ENCODE data around the gene SLC25A39. TPM values are rescaled to one million over a fixed set of nuclear protein-coding genes. Genes with fewer than 3 reads are reported as not detected.
A peak's percentile ranks its signal among the peaks of the same experiment; 100 is the strongest.
"Not testable (repeated sequence)": the region's sequence is repeated elsewhere in the genome, so short reads cannot be mapped to it uniquely, and the experiment has no call there.

The SLC25A39 gene
- 100 to 1,000 TPM in 1 of 5 donors, 10 to 100 TPM in 4; 53.0 to 104 (median 78.8) TPM for polyA plus RNA-seq (ENCODE audit: insufficient read depth in 1 of 5, insufficient read length in 5 of 5, low replicate concordance in 1 of 5)
- long read RNA-seq, donor 1, transcript SLC25A39-202 (12 exons, 1,565 nt), result minor isoform, 9 of 138 reads
- long read RNA-seq, donor 1, transcript SLC25A39-201 (12 exons, 1,607 nt), result major isoform, 31 of 138 reads
- long read RNA-seq, donor 1, partial matches to known transcripts, result 95 of 138 reads
- long read RNA-seq, donor 1, other reads (novel, unspliced or antisense), result 0 of 138 reads
- long read RNA-seq, donor 2, transcript SLC25A39-201 (12 exons, 1,607 nt), result major isoform, 17 of 22 reads
- long read RNA-seq, donor 2, partial matches to known transcripts, result 0 of 22 reads
- long read RNA-seq, donor 2, other reads (novel, unspliced or antisense), result 0 of 22 reads
- long read RNA-seq, donor 3, transcript SLC25A39-201 (12 exons, 1,607 nt), result major isoform, 23 of 29 reads
- long read RNA-seq, donor 3, partial matches to known transcripts, result 0 of 29 reads
- long read RNA-seq, donor 3, other reads (novel, unspliced or antisense), result 0 of 29 reads
- long read RNA-seq, donor 4, transcript SLC25A39-201 (12 exons, 1,607 nt), result major isoform, 16 of 18 reads
- long read RNA-seq, donor 4, partial matches to known transcripts, result 0 of 18 reads
- long read RNA-seq, donor 4, other reads (novel, unspliced or antisense), result 0 of 18 reads
- long read RNA-seq, donor 5, transcript SLC25A39-202 (12 exons, 1,565 nt), result minor isoform, 6 of 46 reads
- long read RNA-seq, donor 5, transcript SLC25A39-201 (12 exons, 1,607 nt), result major isoform, 30 of 46 reads
- long read RNA-seq, donor 5, partial matches to known transcripts, result 6 of 46 reads
- long read RNA-seq, donor 5, other reads (novel, unspliced or antisense), result 0 of 46 reads
- long read RNA-seq, donor 6, transcript SLC25A39-201 (12 exons, 1,607 nt), result major isoform, 21 of 39 reads
- long read RNA-seq, donor 6, transcript SLC25A39-202 (12 exons, 1,565 nt), result minor isoform, 6 of 39 reads
- long read RNA-seq, donor 6, partial matches to known transcripts, result 6 of 39 reads
- long read RNA-seq, donor 6, other reads (novel, unspliced or antisense), result 0 of 39 reads
- long read RNA-seq, donor 7, transcript SLC25A39-201 (12 exons, 1,607 nt), result major isoform, 27 of 36 reads
- long read RNA-seq, donor 7, transcript SLC25A39-202 (12 exons, 1,565 nt), result minor isoform, 7 of 36 reads
- long read RNA-seq, donor 7, partial matches to known transcripts, result 0 of 36 reads
- long read RNA-seq, donor 7, other reads (novel, unspliced or antisense), result 0 of 36 reads
- long read RNA-seq, donor 8, transcript SLC25A39-201 (12 exons, 1,607 nt), result major isoform, 14 of 14 reads
- long read RNA-seq, donor 8, partial matches to known transcripts, result 0 of 14 reads
- long read RNA-seq, donor 8, other reads (novel, unspliced or antisense), result 0 of 14 reads

- peak; percentile 93 for DNase-seq
Measured at GRCh38 chr17:44324571-44325275, at the start of gene SLC25A39. Gene SLC25A39, minus strand, starts transcription at chr17:44324823. Its CDS starts 1,261 bp downstream, at chr17:44323562.

- no peak for DNase-seq
Measured at GRCh38 chr17:44372036-44372435, 47.4 kb upstream of the SLC25A39 start.

GRCh38 chr17:44369414-44370023, 44.9 kb upstream of the SLC25A39 start:
- DNase-seq, result not testable (repeated sequence)

DNA sequence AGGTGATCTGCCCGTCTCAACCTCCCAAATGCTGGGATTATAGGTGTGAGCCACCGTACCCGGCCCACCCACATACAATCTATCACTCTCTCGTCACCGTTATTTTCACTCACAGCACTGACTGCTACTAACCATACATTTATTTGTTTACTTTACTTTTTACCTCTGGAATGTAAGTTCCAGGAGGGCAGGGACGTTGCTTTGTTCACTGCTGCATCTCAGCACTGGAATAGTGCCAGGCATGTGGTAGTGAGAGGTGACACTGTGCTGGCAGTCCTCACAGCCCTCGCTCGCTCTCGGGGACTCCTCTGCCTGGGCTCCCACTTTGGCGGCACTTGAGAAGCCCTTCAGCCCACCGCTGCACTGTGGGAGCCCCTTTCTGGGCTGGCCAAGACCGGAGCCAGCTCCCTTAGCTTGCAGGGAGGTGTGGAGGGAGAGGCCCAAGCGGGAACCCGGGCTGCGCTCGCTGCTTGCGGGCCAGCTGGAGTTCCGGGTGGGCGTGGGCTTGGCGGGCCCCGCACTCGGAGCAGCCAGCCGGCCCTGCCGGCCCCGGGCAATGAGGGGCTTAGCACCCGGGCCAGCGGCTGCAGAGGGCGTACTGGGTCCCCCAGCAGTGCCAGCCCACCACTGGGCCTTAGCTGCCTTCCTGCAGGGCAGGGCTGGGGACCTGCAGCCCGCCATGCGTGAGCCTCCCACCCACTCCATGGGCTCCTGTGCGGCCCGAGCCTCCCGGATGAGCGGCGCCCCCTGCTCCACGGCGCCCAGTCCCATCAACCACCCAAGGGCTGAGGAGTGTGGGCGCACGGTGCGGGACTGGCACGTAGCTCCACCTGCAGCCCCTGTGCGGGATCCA, 44.0 kb upstream of the SLC25A39 start:
- not testable (repeated sequence) for DNase-seq

GRCh38 chr17:44367231-44367979, 42.8 kb upstream of the SLC25A39 start:
- no peak for DNase-seq

GRCh38 chr17:44365051-44365450, 40.4 kb upstream of the SLC25A39 start:
- not testable (repeated sequence) for DNase-seq

DNA sequence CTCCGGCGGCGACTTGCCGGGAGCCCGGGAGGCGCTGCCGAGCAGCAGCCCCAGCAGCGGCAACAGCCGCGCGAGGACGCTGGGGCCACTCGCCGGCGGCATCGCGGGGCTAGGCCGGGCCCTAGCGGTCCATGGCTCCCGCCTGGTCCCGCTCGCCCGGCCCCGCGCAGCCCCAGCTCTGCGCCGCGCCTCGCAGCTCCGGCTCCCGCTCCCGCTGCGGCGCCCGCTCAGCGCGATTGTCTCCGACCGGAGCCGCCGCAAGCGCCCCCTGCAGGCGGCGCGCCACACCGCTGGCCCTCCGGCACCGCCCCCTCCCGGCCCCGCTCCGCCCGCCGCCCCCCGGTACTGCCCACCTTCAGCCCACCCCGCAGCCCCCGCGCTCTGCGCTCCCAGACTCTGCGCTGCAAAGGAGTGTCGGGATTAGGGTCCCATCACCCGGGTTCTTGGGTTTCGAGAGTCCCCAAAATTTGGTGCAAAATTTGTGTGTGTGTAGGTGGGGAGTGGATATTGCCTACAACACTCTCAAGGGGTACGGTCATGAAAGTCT, 39.1 kb upstream of the SLC25A39 start, which contains the start of gene FAM171A2:
Gene FAM171A2, minus strand, starts transcription at position 241 of the 547 bp plus-strand sequence. Its CDS starts 139 bp downstream, at position 102.
- DNase-seq, result peak; percentile 65 to 66

DNA sequence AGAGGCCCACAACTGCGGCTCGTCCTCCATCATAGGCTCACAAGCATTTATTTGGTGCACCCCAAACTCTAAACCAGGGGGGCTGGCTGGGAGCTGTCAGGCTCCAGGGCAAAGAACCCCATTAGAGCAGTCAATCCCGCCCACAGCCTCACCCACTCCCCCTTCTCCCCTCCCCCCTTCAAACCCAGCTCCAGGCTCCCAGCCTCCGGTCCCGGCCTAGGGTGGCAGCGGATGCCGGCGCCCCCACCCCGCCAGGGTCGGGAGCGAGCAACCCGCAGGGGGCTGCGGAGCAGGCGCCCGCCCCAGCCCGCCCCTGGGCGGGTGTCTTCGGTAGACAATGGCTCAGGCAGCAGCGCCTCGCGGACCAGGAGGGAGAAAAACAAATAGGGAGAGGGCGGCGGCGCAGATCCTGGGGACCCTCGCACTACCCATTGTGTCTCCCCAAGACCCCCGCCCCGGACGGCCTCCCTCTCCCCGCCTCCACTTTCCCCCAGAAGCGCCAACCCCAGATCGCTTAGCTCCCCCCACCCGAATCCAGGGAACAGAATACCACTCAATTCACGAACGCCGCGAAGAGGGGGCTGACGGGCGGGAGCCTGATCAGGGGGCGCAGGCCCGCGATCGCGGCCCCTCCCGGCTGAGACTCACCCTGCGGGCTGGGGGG, 38.5 kb upstream of the SLC25A39 start:
- no peak for DNase-seq

DNA sequence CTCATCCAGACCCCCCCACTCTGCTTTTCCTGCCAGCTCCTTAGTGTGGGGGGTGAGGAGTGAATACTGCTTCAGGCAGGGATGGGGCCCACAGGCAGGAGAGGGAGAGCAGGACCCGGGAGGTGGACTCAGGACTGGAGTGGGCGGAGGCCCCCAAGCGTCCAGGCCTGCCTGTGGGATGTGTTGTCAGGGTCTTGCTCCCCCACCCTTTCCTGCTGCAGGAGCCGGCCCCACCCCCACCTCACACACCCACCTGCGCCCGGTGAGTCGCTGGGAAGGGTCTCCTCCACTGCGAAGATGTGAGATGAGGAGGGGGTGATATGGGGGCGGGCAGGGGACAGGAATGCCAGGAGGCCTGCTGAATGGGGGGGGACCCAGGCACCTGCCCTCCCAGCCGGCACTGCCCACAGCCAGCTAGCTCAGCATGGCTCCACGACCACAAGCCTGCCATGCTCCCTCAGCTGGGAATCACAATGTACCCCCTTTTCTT, 37.9 kb upstream of the SLC25A39 start:
- DNase-seq, result no peak

DNA sequence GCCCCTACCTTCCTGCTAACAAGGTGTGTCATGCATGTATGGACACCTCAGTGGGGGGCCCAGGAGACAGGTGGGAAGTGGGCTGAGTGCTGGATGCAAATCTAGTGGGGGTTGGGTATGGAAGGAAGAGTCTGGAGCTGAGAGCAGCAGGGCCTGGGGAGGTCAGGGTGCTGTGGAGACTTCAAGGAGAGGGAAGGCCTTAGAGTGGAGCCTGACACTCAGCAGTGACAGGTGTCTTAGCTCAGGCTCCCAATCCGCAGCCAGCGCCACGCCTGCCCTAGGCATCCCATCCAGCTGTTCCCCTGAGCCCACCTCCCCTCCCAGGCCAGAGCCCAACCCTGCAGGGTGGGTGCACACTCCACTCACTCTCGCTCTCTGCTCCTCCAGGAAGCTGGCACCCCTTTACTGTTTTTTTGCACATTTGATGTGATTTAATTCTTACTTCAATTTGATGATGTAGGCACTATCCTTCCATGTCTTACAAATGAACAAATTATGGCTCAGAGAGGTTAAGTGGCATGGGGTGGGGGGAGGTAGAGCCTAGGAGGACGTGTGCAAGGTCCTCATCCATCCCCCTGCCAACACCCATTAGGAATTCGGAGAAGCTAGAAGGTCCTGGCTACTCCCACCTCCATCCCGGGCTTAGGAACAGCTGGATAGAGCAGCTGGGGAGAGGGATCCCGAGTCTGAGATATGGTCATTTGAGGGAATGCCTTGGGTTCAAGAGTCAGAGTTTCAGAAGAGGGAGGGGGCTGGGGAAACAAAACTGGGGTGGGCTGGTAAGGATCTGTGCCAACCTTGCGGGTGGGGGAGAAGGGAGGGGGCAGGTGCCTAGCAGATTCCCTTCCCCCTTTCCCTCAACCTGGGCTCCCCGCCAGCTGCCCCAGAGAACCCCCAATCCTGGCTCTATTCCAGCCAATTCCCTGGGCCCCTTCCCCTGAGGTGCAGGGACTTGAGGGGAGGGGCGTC, 37.0 kb upstream of the SLC25A39 start:
- DNase-seq, result no peak

GRCh38 chr17:44360826-44361225, 36.2 kb upstream of the SLC25A39 start:
- peak in 1 of 2 donors; percentile 57 for DNase-seq

DNA sequence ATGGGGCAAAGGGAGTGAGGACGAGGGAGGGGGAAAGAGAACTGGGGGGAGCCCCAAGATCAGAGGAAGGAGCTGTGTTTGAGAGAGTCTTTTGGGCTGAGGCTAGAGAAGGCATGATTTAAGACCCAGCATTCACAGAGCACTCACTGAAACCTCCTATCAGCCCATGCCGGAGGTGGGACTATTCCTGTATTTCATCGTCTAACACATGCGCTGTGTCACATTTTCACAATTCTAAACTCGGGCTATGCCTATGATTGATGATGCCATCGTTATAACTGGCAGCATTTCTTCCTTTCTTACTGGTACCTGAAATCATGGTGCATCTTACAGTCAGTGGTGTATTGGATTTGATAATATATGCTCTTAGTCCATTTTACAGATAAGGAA, 35.5 kb upstream of the SLC25A39 start:
- DNase-seq, result no peak

- DNase-seq, result no peak
Measured at GRCh38 chr17:44359458-44360143, 35.0 kb upstream of the SLC25A39 start.

GRCh38 chr17:44359006-44359405, 34.4 kb upstream of the SLC25A39 start:
- no peak for DNase-seq

- DNase-seq, result no peak
Measured at GRCh38 chr17:44358066-44358465, 33.4 kb upstream of the SLC25A39 start.
